Osteoblast (primary cell): ENCODE results near the gene OR13A1. TPM values are rescaled to one million over a fixed set of nuclear protein-coding genes. Genes with fewer than 3 reads are reported as not detected.
"Not testable (repeated sequence)": the region's sequence is repeated elsewhere in the genome, so short reads cannot be mapped to it uniquely, and the experiment has no call there.

Experiments used
- DNase-seq: peaks from one replicate; pipeline ENCODE4 v3.0.0; 2011; ENCODE audit warnings: low spot score, mixed read lengths; ENCODE audit not compliant: insufficient read length; ENCODE audit errors: missing footprints
- H2AFZ ChIP-seq: 2 replicates; pipeline ENCODE4 v1.6.0; 2011; ENCODE audit warnings: mild to moderate bottlenecking, low read length
- H3K27ac ChIP-seq: 2 replicates; pipeline ENCODE4 v1.5.1; 2011; ENCODE audit warnings: mild to moderate bottlenecking, low read depth, low read length, moderate library complexity
- H3K27me3 ChIP-seq: 2 replicates; pipeline ENCODE4 v1.6.0; 2012; ENCODE audit warnings: mild to moderate bottlenecking, control low read depth, inconsistent platforms, low read length, moderate library complexity; ENCODE audit not compliant: insufficient read depth
- H3K36me3 ChIP-seq: 2 replicates; pipeline ENCODE4 v1.5.1; 2011; ENCODE audit warnings: mild to moderate bottlenecking, low read length, control low read depth, moderate library complexity; ENCODE audit not compliant: insufficient read depth
- H3K4me1 ChIP-seq: 2 replicates; pipeline ENCODE4 v1.5.1; 2011; ENCODE audit warnings: mild to moderate bottlenecking, low read length, control low read depth, moderate library complexity; ENCODE audit not compliant: insufficient read depth
- H3K4me2 ChIP-seq: 2 replicates; pipeline ENCODE4 v1.6.0; 2011; ENCODE audit warnings: mild to moderate bottlenecking, low read length; ENCODE audit not compliant: insufficient read depth
- H3K4me3 ChIP-seq: fragments of 200-600 bp; sonication (generic); 3 replicates; pipeline ENCODE4 v1.5.1; 2012; ENCODE audit warnings: mild to moderate bottlenecking, low read length, inconsistent platforms; ENCODE audit not compliant: insufficient read depth
- H3K79me2 ChIP-seq: 2 replicates; pipeline ENCODE4 v1.6.0; 2012; ENCODE audit warnings: mild to moderate bottlenecking, low read length, control low read depth, inconsistent platforms; ENCODE audit not compliant: insufficient read depth
- H3K9me3 ChIP-seq: 2 replicates; pipeline ENCODE4 v1.5.1; 2011; ENCODE audit warnings: low read depth, low read length, control low read depth
- H4K20me1 ChIP-seq: 2 replicates; pipeline ENCODE4 v1.6.0; 2012; ENCODE audit warnings: mild to moderate bottlenecking, low read length, control low read depth; ENCODE audit not compliant: insufficient read depth
- total RNA-seq: library from RNA; depleted of rRNA; stranded (reverse); fragments of >200 nt; gene quantifications from 2 replicates; pipeline ENCODE4 v1.2.3, GENCODE V29; 2012
- TF ChIP-seq, protein P1 (sequence below): IDR thresholded peaks from 2 replicates; pipeline ENCODE4 v1.5.1; 2011; ENCODE audit warnings: mild to moderate bottlenecking, low read depth, low read length, moderate library complexity; ENCODE audit errors: extremely low read depth

The OR13A1 gene
- total RNA-seq, 1 donor = under 0.01 TPM

DNA sequence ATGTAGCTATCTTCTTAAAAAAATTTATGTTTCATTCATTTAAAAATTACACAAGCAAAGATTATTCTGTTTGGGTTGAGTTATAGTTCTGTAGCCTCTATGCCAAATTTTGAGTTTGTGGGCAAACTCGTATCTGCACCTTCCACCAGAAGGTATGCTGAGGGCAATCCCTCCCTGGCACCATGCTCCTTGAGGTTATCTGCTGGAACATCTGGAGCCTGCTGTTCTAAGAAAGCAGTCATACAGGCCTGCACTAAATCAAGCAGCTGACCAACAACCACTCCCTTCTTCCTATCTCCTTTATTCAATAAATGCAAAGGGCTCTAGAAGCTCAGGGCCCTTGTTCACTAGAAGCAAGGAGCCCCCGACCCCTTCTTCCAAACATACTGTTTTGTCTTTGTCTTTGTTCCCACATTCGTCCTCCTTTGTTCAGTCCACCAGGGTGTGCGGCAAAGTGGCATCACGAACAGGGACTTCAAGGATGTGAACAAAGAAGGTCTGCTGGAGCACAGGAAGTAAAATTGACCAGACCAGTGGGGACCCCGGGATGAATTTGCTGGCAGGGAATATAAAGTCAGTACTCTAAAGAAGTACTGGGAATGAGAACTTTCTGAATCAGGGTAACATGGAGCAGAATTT, 36.4 kb downstream of the OR13A1 start:
- no peaks in the 10 kb centered on the region for H4K20me1 ChIP-seq
- H3K4me1 ChIP-seq = no peaks in the 10 kb centered on the region
- H3K9me3 ChIP-seq = no peaks in the 10 kb centered on the region
- no peaks in the 10 kb centered on the region for H3K36me3 ChIP-seq
- H3K27ac ChIP-seq = no peak overlapping the region
- H2AFZ ChIP-seq = no peak overlapping the region
- no peaks in the 10 kb centered on the region for H3K79me2 ChIP-seq
- no peaks in the 10 kb centered on the region for H3K27me3 ChIP-seq
- TF ChIP-seq, protein P1, sequence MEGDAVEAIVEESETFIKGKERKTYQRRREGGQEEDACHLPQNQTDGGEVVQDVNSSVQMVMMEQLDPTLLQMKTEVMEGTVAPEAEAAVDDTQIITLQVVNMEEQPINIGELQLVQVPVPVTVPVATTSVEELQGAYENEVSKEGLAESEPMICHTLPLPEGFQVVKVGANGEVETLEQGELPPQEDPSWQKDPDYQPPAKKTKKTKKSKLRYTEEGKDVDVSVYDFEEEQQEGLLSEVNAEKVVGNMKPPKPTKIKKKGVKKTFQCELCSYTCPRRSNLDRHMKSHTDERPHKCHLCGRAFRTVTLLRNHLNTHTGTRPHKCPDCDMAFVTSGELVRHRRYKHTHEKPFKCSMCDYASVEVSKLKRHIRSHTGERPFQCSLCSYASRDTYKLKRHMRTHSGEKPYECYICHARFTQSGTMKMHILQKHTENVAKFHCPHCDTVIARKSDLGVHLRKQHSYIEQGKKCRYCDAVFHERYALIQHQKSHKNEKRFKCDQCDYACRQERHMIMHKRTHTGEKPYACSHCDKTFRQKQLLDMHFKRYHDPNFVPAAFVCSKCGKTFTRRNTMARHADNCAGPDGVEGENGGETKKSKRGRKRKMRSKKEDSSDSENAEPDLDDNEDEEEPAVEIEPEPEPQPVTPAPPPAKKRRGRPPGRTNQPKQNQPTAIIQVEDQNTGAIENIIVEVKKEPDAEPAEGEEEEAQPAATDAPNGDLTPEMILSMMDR = no peak
- DNase-seq = no peak
- no peak overlapping the region for H3K4me3 ChIP-seq
- H3K4me2 ChIP-seq = no peak overlapping the region

DNA sequence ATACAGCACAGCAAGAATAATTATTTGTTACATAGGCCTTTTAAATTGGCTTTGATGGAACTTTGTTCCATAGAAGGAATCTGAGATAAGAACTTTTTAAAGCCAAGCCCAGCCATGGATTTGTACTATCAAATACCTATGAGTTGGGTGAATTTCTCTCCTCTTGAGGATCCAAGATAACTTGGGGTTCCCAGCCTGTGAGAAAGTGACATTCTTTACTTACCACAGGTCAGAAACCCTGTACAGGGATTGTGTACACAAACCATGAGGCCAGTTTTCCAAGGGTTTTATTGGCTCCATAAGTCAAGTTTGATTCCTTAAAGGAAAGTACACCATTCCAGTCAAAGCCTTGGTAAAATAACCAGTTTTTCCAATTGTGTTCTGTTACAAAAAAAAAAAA, 39.3 kb downstream of the OR13A1 start:
- DNase-seq, H3K79me2 ChIP-seq: not testable (repeated sequence)

GRCh38 chr10:45274364-45274763, 41.0 kb downstream of the OR13A1 start:
- H3K4me3 ChIP-seq = no peak overlapping the region
- no peak overlapping the region for H3K27ac ChIP-seq
- H2AFZ ChIP-seq = no peak overlapping the region
- no peaks in the 10 kb centered on the region for H3K36me3 ChIP-seq
- H3K4me2 ChIP-seq = no peak overlapping the region
- H3K4me1 ChIP-seq = no peaks in the 10 kb centered on the region
- no peaks in the 10 kb centered on the region for H4K20me1 ChIP-seq
- no peak for DNase-seq
- TF ChIP-seq, protein P1 = no peak
- H3K9me3 ChIP-seq = no peaks in the 10 kb centered on the region
- H3K27me3 ChIP-seq = no peaks in the 10 kb centered on the region
- H3K79me2 ChIP-seq = no peaks in the 10 kb centered on the region

More for the DNA sequence above, 39.3 kb downstream of the OR13A1 start:
- H3K36me3 ChIP-seq, H3K4me2 ChIP-seq, H3K27ac ChIP-seq, H4K20me1 ChIP-seq, H3K4me3 ChIP-seq, H2AFZ ChIP-seq, H3K27me3 ChIP-seq, H3K4me1 ChIP-seq, H3K9me3 ChIP-seq: not testable (repeated sequence)

GRCh38 chr10:45267777-45268176, 47.6 kb downstream of the OR13A1 start:
- DNase-seq = not testable (repeated sequence)

GRCh38 chr10:45265996-45266395, 49.4 kb downstream of the OR13A1 start:
- Histone ChIP-seq H3K9me3 (no peaks in the 10 kb centered on the region), H3K79me2 (no peaks in the 10 kb centered on the region), H3K27ac (no peak overlapping the region), H3K27me3 (no peaks in the 10 kb centered on the region), H4K20me1 (no peaks in the 10 kb centered on the region), H3K36me3 (no peaks in the 10 kb centered on the region), H3K4me3 (no peak overlapping the region), H2AFZ (no peak overlapping the region), H3K4me1 (no peaks in the 10 kb centered on the region), H3K4me2 (no peak overlapping the region)
- DNase-seq = no peak
- TF ChIP-seq, protein P1 = no peak

More at GRCh38 chr10:45267777-45268176, 47.6 kb downstream of the OR13A1 start:
- not testable (repeated sequence) for H3K27ac ChIP-seq, H4K20me1 ChIP-seq, H3K79me2 ChIP-seq, H3K4me2 ChIP-seq, H3K4me3 ChIP-seq, H3K36me3 ChIP-seq, H3K9me3 ChIP-seq, H3K27me3 ChIP-seq, H3K4me1 ChIP-seq, H2AFZ ChIP-seq
